Ishikawa (cell line): Measurements from ENCODE around the gene FGF10.

Experiments used
- CEBPB ChIP-seq: IDR thresholded peaks from 2 replicates; pipeline ENCODE4 v1.6.1; 2012
- CREB1 ChIP-seq: IDR thresholded peaks from 2 replicates; pipeline ENCODE4 v1.6.1; 2012; ENCODE audit warnings: low read depth
- EGR1 ChIP-seq: IDR thresholded peaks from 2 replicates; pipeline ENCODE4 v1.6.1; 2012
- EP300 ChIP-seq: IDR thresholded peaks from 2 replicates; pipeline ENCODE4 v1.6.1; 2012; ENCODE audit warnings: borderline replicate concordance
- FOXM1 ChIP-seq: IDR thresholded peaks from 2 replicates; pipeline ENCODE4 v1.6.1; 2012; ENCODE audit warnings: low read depth, borderline replicate concordance
- MAX ChIP-seq: IDR thresholded peaks from 2 replicates; pipeline ENCODE4 v1.6.1; 2012
- NFIC ChIP-seq: IDR thresholded peaks from 2 replicates; pipeline ENCODE4 v1.6.1; 2012
- RAD21 ChIP-seq: IDR thresholded peaks from 2 replicates; pipeline ENCODE4 v1.6.1; 2012; ENCODE audit warnings: low read depth
- TAF1 ChIP-seq: IDR thresholded peaks from 2 replicates; pipeline ENCODE4 v1.6.1; 2012; ENCODE audit warnings: low read depth, mild to moderate bottlenecking
- TCF12 ChIP-seq: IDR thresholded peaks from 2 replicates; pipeline ENCODE4 v1.6.1; 2012; ENCODE audit warnings: low read depth
- TEAD4 ChIP-seq: IDR thresholded peaks from 2 replicates; pipeline ENCODE4 v1.6.1; 2012
- YY1 ChIP-seq: IDR thresholded peaks from 2 replicates; pipeline ENCODE4 v1.6.1; 2012; ENCODE audit warnings: low read depth
- ZBTB7A ChIP-seq: IDR thresholded peaks from 2 replicates; pipeline ENCODE4 v1.6.1; 2012; ENCODE audit warnings: low read depth
- TF ChIP-seq, protein P1 (sequence below): IDR thresholded peaks from 2 replicates; pipeline ENCODE4 v1.6.1; 2012; ENCODE audit warnings: low read depth, mild to moderate bottlenecking
- TF ChIP-seq, protein P2 (sequence below): IDR thresholded peaks from 2 replicates; pipeline ENCODE4 v1.6.1; 2012

The FGF10 gene

GRCh38 chr5:44389090-44389822 is at the start of gene FGF10:
Gene FGF10, minus strand, starts transcription at chr5:44389420. Its CDS starts 738 bp downstream, at chr5:44388682.
- TF ChIP-seq TEAD4, result no peak
- no peak for TF ChIP-seq TAF1
- TF ChIP-seq, protein P1, sequence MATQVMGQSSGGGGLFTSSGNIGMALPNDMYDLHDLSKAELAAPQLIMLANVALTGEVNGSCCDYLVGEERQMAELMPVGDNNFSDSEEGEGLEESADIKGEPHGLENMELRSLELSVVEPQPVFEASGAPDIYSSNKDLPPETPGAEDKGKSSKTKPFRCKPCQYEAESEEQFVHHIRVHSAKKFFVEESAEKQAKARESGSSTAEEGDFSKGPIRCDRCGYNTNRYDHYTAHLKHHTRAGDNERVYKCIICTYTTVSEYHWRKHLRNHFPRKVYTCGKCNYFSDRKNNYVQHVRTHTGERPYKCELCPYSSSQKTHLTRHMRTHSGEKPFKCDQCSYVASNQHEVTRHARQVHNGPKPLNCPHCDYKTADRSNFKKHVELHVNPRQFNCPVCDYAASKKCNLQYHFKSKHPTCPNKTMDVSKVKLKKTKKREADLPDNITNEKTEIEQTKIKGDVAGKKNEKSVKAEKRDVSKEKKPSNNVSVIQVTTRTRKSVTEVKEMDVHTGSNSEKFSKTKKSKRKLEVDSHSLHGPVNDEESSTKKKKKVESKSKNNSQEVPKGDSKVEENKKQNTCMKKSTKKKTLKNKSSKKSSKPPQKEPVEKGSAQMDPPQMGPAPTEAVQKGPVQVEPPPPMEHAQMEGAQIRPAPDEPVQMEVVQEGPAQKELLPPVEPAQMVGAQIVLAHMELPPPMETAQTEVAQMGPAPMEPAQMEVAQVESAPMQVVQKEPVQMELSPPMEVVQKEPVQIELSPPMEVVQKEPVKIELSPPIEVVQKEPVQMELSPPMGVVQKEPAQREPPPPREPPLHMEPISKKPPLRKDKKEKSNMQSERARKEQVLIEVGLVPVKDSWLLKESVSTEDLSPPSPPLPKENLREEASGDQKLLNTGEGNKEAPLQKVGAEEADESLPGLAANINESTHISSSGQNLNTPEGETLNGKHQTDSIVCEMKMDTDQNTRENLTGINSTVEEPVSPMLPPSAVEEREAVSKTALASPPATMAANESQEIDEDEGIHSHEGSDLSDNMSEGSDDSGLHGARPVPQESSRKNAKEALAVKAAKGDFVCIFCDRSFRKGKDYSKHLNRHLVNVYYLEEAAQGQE, result no peak
- TF ChIP-seq TCF12, result no peak
- no peak for TF ChIP-seq CREB1
- no peak for TF ChIP-seq FOXM1
- TF ChIP-seq CEBPB, result no peak
- no peak for TF ChIP-seq EP300
- TF ChIP-seq YY1, result no peak
- TF ChIP-seq MAX, result no peak
- no peak for TF ChIP-seq RAD21

DNA sequence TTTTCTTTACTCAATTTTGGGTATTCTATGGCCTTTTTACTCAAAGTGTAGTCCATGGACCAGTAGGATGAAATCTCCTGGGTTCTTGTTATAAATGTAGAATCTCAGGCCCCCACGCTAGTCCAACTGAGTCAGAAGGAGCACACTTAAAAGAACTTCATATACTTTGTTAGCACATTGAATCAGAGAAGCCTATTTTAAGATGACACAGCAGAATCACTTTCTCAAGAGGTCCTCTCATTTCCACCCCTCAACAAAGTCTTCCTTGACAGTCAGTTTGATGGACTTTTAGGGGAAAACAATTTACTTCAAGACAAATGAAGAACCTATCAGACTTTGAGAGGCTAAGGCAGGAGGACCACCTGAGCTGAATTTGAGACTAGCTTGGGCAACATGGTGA is 37.7 kb upstream of the FGF10 start:
- TF ChIP-seq ZBTB7A (no peak), EGR1 (no peak), CEBPB (no peak), EP300 (no peak), MAX (no peak), TCF12 (no peak), RAD21 (no peak), FOXM1 (no peak), YY1 (no peak), CREB1 (no peak), TEAD4 (no peak), TAF1 (no peak), NFIC (no peak)
- TF ChIP-seq, protein P1, result no peak
- TF ChIP-seq, protein P2, sequence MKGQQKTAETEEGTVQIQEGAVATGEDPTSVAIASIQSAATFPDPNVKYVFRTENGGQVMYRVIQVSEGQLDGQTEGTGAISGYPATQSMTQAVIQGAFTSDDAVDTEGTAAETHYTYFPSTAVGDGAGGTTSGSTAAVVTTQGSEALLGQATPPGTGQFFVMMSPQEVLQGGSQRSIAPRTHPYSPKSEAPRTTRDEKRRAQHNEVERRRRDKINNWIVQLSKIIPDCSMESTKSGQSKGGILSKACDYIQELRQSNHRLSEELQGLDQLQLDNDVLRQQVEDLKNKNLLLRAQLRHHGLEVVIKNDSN, result no peak

GRCh38 chr5:44412286-44412685 is 23.1 kb upstream of the FGF10 start:
- TF ChIP-seq YY1 (no peak), MAX (no peak), EGR1 (no peak), RAD21 (no peak), TAF1 (no peak)
- TF ChIP-seq, protein P2, result no peak

GRCh38 chr5:44402084-44402483 is 12.9 kb upstream of the FGF10 start:
- TF ChIP-seq FOXM1 (no peak), CREB1 (no peak), MAX (no peak), NFIC (no peak), EGR1 (no peak), YY1 (no peak), ZBTB7A (no peak), TAF1 (no peak), CEBPB (no peak), RAD21 (no peak), TEAD4 (no peak), EP300 (no peak)
- TF ChIP-seq, protein P1, result no peak
- TF ChIP-seq, protein P2, result no peak
